ENCODE data around the gene TARBP2.
"Not testable (repeated sequence)": the region's sequence is repeated elsewhere in the genome, so short reads cannot be mapped to it uniquely, and the experiment has no call there.

Gene TARBP2

DNA sequence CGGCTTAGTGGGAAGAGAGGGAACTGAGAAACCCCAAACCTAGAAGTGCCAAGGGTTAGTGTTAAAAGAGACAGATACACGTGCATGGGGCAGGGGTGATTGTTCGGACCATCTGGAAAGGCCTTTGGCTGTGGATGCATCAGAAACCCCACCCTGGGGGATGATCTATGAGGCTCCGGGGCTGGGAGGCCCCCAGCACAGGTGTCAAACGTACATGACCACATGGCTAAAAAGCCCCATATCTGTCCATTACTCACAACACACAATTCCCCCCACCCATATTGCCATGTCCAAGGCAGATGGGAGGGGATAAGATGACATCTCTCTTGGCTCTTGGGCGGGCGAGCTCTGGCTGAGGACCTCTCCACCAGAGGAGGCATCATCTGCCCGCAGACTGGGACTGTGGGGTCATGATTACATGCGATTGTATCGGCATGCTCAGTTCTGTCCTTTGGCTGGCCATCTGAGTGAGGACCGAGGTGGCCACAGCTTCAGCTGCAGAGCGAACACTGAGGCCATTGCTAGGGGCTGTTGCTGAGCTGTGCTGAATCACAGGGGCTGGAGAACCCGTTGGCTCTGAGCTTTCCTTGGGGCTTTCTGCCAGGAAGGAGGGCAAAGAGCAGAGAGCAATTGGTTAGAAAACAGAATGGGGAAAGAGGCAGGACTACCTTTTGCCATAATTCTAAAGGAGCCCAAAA is 15.8 kb downstream of the TARBP2 start:
- no peak for DNase-seq

DNA sequence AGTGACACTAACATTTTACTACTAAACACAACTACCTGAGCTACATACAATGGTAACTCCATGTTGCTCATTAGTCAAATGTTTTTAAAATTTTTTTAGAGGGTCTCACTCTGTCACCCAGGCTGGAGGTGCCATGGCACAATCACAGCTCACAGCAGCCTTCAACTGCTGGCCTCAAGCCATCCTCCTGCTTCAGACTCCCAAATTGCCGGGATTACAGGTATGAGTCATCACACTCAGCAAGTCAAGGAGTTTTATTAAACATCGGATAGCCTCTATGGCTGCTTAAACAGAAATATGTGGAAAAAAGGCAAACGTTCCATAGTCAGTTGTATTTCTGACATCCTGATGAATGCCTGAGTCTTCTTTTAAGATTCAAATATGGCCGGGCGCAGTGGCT is 17.3 kb downstream of the TARBP2 start:
- no peak for DNase-seq

DNA sequence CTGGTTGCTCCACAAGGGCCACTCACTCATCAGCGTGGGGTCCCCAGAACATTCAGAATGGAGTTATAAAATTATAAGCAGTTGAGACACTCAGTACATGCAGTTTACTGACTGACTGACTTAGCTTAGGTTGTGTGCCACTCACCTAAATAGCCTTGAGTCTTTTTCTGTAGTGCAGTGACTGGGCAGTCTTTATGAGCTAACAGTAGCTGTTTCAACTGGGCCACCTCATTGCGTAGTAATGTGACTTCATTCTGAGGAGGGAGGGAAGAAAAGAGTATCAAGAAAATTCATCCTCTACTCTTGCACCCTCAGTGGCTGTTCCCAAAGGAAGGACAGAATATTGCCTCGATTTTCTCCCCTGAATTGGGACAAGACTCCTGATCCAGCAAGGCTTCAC is 22.0 kb downstream of the TARBP2 start:
- DNase-seq, result no peak

DNA sequence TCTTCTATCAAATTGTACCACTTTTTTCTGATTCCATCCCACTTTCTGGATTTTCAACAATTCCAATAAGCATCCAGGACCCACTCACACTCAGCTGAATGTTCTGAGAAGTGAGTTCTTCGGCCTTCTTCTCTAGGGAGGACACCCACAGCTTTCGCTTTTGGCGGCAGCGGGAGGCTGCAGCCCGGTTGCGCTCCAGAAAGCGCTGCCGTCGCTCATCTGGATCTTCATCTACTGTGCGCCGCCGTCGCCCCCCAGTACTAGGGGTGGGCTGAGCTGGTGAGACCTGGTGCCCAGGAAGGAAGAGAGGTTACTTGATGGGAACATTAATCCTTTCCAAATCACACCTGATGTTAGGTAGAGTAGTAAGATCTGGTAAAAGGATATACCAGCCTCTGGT is 23.4 kb downstream of the TARBP2 start:
- DNase-seq, result no peak

DNA sequence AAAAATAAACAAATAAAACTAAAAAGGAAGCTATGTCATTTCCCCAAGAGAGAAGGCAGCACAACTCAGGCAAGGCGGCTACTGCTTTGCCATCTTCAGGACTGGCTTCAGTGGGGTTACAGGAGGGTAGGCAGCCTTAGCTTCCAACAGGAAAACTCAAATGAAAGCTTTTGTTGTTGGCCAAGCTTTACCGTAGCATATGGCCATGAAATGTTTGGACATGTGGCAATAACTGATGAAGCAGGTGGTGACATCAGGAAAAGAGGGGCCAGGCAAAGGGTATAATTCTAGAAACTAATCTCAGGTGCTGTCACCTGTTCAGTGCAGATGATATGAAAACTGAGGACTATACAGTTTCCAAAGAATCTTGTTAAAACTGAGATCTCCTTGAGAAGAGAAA is 29.0 kb downstream of the TARBP2 start:
- DNase-seq, result no peak

DNA sequence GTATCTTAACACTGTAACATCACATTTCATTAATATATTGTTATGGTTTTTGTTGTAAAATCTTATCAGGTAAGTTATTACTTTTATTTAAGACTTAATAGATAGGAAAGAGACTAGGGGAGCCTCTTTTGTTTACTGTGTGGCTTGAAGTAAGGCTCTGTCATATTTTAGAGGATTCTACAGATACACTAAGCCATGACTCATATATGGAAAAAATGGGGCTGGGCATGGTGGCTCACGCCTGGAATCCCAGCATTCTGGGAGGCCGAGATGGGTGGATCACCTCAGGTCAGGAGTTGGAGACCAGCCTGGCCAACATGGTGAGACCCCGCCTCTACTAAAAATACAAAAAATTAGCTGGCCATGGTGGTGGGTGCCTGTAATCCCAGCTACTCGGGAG is 29.8 kb downstream of the TARBP2 start:
- DNase-seq, result no peak

DNA sequence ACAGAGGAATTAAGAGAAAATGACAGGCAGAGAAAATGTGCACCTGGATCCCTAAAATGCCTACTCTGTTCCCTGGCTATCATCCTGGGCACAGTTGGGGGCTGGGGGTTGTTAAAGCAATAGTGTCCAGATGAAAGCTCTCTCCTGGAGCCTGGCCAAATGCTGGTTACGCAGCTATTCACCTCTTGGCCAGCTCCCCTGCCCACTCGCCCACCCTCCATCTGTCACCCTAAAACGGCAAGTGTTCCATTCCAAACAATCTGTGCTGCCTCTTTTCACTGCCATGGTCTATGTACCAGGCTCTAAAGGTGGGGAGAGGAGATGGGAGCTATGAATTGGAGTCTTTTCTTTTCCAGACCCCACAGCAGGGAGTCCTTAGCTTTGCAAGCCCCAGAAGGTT is 30.9 kb downstream of the TARBP2 start:
- DNase-seq, result no peak

DNA sequence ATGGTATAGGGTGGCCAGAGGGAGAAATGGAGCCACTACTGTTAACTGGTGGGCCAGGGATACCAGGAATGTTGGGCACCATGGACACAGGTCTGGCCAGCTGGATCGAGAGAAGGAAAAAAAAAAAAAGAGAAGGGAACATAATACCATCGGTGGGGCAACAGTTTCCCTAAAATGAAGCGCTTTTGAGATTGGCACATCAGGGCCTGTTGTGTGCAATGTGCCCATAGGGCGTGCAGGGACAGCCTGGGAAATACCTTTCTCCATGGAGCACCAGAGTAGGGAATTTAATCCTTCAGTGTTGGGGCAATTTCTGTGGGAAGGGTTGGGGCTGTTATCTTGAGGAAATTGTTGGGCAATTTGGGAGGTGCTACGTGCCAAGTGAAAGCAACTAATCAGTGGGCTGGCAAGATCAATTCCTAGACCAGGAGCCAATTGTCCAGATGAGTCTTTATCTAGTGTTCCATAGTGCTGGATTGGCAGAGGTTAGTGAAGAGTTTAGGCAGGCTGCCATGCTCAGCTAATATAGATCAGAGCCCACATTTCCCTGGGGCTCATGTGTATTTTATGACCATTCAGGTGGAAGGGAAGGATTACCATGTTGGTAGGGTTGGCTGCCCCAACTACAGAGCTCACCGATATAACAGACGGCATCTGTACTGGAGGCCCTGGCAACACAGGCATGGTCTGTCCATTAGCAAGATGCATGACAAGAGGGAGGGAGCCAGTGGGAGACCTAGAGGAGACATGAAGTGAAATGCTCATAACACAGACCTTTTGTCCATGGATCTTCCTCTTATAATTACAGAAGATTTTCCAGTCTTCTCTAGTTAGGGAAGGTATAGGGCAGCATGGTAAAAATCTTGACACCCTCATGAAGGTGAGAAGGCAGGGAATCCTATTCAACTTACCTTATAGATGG is 31.7 kb downstream of the TARBP2 start:
- no peak for DNase-seq

DNA sequence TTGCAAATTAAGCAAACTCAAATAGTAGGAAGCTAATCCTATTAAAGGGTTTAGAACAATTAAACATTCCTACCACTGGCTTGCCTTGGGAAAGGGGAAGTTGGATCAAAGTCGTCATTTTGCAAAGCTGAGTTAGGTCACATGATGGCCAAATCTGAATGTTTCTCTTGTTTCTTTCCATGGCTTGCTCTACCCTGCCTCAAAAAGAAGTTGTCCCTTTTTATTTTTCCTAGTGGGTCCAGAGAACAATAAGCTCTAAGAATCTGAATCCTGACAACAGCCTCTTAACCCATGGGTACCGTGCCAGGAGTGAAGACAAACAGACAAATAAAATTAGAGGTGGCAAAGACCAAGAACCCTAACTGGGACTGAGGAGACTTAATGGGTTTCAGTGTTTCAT is 32.4 kb downstream of the TARBP2 start:
- no peak for DNase-seq

DNA sequence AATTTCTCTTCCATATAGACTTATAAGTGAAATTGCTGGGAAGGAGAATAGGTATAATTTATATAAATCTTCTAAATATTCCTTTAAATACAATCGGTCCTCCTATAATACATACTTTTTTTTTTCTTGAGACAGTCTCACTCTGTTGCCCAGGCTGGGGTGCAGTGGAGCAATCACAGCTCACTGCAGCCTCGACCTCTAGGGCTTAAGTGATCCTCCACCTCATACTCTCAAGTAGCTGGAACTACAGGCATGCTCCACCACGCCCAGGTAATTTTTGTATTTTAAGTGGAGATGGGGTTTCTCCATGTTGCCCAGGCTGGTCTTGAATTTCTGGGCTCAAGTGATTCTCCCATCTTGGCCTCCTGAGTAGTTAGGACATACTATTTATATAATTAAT is 35.9 kb downstream of the TARBP2 start:
- no peak for DNase-seq

DNA sequence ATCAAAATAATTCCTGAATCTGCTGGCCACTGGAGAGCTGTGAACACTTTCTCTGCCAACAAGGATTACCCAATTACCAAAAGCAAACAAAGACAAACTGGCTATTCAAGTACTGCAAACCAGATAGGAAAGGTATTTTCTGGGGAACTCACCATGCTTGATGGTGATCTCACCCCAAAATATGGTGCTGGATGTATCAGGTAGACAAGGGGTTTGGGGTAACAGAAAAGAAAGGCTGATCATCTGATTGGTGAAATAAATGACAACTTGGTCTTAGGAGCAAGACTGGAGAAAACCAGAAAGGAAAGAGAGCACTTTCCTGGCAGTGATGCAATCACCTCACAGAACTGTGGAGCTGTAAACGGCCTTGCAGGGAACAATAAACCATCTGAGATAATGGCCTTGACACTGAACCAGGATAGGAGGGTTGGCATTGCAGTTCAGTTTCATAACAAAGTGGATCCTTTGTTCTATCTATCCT is 37.2 kb downstream of the TARBP2 start:
- DNase-seq, result no peak

DNA sequence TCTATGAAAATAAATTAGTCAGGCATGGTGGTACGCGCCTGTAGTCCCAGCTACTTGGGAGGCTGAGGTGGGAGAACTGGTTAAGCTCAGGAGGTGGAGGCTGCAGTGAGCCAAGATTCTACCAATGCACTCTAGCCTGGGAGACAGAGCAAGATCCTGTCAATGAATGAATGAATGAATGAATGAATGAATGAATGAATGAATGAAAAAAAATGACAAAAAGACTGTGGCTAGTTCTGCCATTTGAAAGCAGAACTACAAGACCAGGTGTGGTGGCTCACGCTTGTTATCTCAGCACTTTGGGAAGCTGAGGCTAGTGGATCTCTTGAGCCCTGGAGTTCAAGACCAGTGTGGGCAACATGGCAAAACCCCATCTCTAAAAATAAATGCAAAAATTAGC is 38.4 kb downstream of the TARBP2 start:
- no peak for DNase-seq

DNA sequence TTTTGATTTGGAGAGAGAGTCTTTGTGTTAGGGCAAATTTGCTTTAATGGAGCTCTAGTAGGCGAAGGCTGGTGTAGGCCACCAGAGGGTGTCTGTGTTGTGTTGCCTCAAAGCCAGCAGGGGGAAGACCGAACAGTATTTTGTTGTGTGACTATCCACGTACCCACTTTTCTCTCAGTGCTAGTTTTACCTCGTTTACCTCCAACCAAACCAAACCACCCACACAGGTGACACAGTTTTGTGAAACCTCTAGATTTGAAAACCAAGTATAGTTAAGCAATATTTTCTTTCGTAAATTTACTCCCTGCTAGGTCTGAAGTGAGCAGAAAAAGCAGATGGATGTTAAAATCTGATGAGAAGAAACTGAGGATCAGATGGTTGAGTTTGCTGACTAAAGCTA is 42.5 kb downstream of the TARBP2 start:
- DNase-seq, result no peak

DNA sequence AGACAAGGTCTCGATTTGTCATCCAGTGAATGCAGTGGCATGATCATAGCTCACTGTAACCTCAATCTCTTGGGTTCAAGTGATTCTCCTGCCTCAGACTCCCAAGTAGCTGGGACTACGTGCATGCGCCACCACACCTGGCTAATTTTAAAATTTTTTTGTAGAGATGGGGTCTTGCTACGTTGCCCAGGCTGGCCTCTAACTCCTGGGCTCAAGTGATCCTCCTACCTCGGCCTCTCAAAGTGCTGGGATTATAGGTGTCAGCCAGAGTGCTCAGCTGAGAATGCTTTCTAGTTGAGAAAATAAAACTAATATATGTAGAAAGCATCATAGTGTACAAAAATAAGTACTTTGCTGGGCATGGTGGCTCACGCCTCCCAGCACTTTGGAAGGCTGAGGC is 47.3 kb downstream of the TARBP2 start:
- not testable (repeated sequence) for DNase-seq

DNA sequence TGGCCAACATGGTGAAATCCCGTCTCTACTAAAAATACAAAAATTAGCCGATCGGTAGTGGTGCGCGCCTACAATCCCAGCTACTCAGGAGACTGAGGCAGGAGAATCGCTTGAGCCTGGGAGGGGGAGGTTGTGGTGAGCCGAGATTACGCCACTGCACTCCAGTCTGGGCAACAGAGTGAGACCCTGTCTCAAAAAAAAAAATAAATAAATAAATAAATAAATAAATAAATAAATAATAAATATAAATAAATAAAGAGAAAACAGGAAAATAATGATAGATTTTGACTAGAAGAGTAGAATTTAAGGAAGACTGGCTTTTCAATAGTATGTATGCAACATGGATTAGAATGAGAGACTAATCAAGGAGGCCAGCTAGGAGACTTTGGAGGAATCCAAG is 49.0 kb downstream of the TARBP2 start:
- not testable (repeated sequence) for DNase-seq

DNA sequence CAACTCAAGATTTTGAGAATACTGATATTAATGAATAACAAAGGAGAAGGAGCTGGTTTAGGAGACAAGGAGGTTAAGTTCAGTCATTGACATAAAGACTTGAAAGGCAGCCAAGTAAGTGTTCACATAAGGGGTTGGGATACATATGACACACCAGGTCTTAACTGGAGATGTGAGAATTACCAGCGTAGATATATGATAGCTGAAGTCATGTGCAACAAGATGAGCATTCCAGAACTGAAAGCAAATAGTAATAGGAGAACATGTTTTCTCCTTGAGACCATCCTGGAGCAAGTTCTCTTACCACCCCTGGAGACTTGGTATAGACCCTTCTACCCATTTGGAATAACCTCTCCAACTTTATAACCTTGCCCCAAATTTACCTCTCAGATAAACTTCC is 49.5 kb downstream of the TARBP2 start:
- DNase-seq, result no peak

DNA sequence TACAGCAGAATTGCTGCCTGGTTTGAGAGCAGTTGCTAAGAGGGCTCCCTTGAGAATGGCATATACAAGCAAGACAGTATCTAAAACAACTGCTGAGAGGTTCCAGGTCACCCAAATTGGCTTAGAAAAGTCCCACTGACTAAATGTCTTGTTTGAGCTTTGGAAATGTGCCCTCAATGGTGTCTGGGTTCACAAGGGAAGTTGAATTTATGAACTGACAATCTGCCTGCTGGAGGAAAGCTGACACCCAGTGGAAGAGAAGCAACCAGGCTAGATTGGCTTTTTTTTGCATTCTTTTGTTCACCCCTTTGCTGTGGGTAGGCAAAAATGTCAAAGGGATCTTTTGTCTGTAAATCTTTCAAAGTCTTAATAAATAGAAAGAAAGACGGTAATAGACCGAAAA is 50.8 kb downstream of the TARBP2 start:
- DNase-seq, result no peak

DNA sequence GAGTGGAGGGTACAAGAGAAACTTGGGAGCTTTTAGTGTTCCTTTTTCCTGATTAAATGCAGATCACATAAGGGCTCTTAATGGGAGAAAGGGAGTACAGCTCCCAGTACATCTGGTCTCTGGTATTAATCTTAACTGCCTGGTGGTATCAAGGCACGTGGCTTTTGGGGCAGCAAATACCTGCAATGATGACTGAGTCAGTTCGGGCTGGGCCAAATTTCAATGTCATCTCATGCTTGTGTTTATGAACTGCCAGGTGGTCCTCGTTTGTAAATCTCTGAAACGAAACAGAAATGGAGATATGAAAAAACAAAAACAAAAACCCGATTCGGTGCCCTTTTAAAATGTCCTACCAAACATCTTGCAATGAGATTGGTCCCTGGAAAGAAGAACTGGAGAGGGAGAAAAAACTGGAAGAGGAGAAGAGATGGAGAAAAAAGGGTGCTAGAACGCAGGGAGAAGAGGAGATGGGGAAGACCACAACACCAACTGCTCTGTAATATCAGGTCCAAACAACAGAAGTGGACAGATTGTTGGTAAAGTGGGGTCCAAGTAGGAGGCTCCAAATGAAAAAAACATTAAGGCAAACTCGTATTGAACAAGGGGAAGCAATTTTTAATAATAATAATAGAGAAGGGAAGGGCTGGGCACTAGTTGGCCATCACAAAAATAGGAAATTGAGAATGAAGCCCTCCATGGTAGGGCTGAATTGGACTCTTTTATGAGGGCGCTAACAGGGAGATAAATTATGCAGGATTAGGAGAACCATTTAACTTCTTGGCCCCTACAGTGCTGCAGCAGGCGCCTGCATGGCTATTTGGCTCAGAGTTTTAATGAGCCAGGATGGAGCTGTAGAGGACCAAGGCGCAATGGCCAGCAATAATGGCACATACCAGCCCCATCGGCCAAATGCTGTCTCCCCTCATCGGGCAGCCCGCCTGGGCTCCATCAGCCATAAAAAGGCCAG is 51.6 kb downstream of the TARBP2 start:
- no peak for DNase-seq
